Measurements from ENCODE around the gene WASF1.
"Not testable (repeated sequence)": the region's sequence is repeated elsewhere in the genome, so short reads cannot be mapped to it uniquely, and the experiment has no call there.

Gene WASF1

GRCh38 chr6:110089323-110089722 is 90.1 kb downstream of the WASF1 start:
- DNase-seq (ENCODE audit: low spot score) = no peak

GRCh38 chr6:110085285-110085684 is 94.2 kb downstream of the WASF1 start:
- DNase-seq (ENCODE audit: low spot score) = no peak

- no peak for DNase-seq (ENCODE audit: low spot score)
Measured at GRCh38 chr6:110083875-110084585, 95.4 kb downstream of the WASF1 start.

- DNase-seq (ENCODE audit: low spot score) = no peak
Measured at GRCh38 chr6:110075406-110075805, 104.1 kb downstream of the WASF1 start.

GRCh38 chr6:110073474-110073873 is 106.0 kb downstream of the WASF1 start:
- not testable (repeated sequence) for DNase-seq (ENCODE audit: low spot score)

GRCh38 chr6:110068592-110068967 is 110.9 kb downstream of the WASF1 start:
- no peak for DNase-seq (ENCODE audit: low spot score)

- DNase-seq (ENCODE audit: low spot score) = no peak
Measured at GRCh38 chr6:110067837-110068591, 111.5 kb downstream of the WASF1 start.

- no peak for DNase-seq (ENCODE audit: low spot score)
Measured at GRCh38 chr6:110064744-110065524, 114.5 kb downstream of the WASF1 start.

- no peak for DNase-seq (ENCODE audit: low spot score)
Measured at GRCh38 chr6:110063594-110064263, 115.7 kb downstream of the WASF1 start.

GRCh38 chr6:110055387-110055735 is 124.1 kb downstream of the WASF1 start:
- DNase-seq (ENCODE audit: low spot score) = no peak

- no peak for DNase-seq (ENCODE audit: low spot score)
Measured at GRCh38 chr6:110054664-110055386, 124.6 kb downstream of the WASF1 start.

- peak; percentile 16 for DNase-seq (ENCODE audit: low spot score)
Measured at GRCh38 chr6:110053395-110054240, 125.9 kb downstream of the WASF1 start.

- no peak for DNase-seq (ENCODE audit: low spot score)
Measured at GRCh38 chr6:110050440-110050813, 129.0 kb downstream of the WASF1 start.

All from germinal center (tissue), 1 donor.